HL-60 (cell line): Measurements from ENCODE around the gene CPED1.

ENCODE experiments used
- GABPA ChIP-seq: IDR thresholded peaks from 2 replicates; pipeline ENCODE4 v1.6.1; 2012; ENCODE audit warnings: low read depth
- POLR2AphosphoS5 ChIP-seq: IDR thresholded peaks from 2 replicates; pipeline ENCODE4 v1.6.1; 2012; ENCODE audit warnings: low read depth
- TF ChIP-seq, protein P1 (sequence below): IDR thresholded peaks from one replicate; pipeline ENCODE4 v1.5.1; 2011; ENCODE audit warnings: low read length, control low read depth, inconsistent platforms; ENCODE audit not compliant: insufficient read depth

DNA sequence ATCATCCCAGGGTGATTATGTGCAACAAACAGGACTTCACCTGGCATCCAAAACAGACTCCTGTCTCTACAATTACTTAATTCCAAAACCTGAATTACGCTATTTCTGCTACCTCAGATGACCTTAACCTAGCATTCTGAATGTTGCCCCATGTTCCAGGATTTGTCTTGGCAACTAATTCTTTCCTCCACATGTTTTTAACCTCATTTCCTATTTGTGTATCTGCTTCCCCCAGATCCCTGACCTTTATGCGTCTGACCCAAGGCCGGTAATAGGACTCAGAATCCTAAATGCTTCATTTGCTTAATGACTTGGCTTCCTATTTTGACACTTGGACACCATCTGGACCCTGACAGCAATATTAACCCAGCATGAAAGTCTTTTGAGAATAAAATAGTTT is 46.7 kb upstream of the CPED1 start:
- TF ChIP-seq, protein P1, sequence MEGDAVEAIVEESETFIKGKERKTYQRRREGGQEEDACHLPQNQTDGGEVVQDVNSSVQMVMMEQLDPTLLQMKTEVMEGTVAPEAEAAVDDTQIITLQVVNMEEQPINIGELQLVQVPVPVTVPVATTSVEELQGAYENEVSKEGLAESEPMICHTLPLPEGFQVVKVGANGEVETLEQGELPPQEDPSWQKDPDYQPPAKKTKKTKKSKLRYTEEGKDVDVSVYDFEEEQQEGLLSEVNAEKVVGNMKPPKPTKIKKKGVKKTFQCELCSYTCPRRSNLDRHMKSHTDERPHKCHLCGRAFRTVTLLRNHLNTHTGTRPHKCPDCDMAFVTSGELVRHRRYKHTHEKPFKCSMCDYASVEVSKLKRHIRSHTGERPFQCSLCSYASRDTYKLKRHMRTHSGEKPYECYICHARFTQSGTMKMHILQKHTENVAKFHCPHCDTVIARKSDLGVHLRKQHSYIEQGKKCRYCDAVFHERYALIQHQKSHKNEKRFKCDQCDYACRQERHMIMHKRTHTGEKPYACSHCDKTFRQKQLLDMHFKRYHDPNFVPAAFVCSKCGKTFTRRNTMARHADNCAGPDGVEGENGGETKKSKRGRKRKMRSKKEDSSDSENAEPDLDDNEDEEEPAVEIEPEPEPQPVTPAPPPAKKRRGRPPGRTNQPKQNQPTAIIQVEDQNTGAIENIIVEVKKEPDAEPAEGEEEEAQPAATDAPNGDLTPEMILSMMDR, result no peak
- TF ChIP-seq GABPA, result no peak
- TF ChIP-seq POLR2AphosphoS5, result no peak
